HepG2 (cell line): ENCODE measurements around the gene SLC7A4. TPM values are rescaled to one million over a fixed set of nuclear protein-coding genes. Genes with fewer than 3 reads are reported as not detected.

Source experiments
- CBX1 ChIP-seq: IDR thresholded peaks from one replicate; pipeline ENCODE4 v1.6.1; 2016; ENCODE audit warnings: antibody characterized with exemption, low read depth
- DPF2 ChIP-seq: sonication (generic); formaldehyde crosslinking; IDR thresholded peaks from 2 replicates; pipeline ENCODE4 v1.4.0; 2020; ENCODE audit warnings: mild to moderate bottlenecking, low read depth, missing genetic modification reagents, borderline replicate concordance
- EEA1 ChIP-seq: sonication (generic); formaldehyde crosslinking; IDR thresholded peaks from 2 replicates; pipeline ENCODE4 v1.5.1; 2020; ENCODE audit warnings: mild to moderate bottlenecking, missing genetic modification reagents, borderline replicate concordance
- FIP1L1 ChIP-seq: fragments of 200-400 bp; formaldehyde crosslinking; IDR thresholded peaks from 2 replicates; pipeline ENCODE4 v1.6.1; 2018; ENCODE audit warnings: low read depth, mild to moderate bottlenecking, low read length, moderate library complexity, borderline replicate concordance; ENCODE audit not compliant: insufficient read depth
- FOSL2 ChIP-seq: sonication (generic); formaldehyde crosslinking; IDR thresholded peaks from 2 replicates; pipeline ENCODE4 v1.4.0; 2020; ENCODE audit warnings: missing genetic modification reagents
- HES4 ChIP-seq: sonication (generic); formaldehyde crosslinking; IDR thresholded peaks from 2 replicates; pipeline ENCODE4 v1.9.0; 2021; ENCODE audit warnings: mild to moderate bottlenecking, missing genetic modification reagents, borderline replicate concordance
- HNRNPK ChIP-seq: fragments of 200-400 bp; formaldehyde crosslinking; IDR thresholded peaks from 2 replicates; pipeline ENCODE4 v1.6.1; 2018; ENCODE audit warnings: low read length, low read depth, moderate library complexity, mild to moderate bottlenecking; ENCODE audit not compliant: poor library complexity, severe bottlenecking
- KDM6A ChIP-seq: IDR thresholded peaks from 2 replicates; pipeline ENCODE4 v1.6.1; 2016; ENCODE audit warnings: low read depth
- KLF9 ChIP-seq: IDR thresholded peaks from 2 replicates; pipeline ENCODE4 v1.6.1; 2016; ENCODE audit warnings: low read depth
- NFRKB ChIP-seq: fragments of 450-650 bp; IDR thresholded peaks from 2 replicates; pipeline ENCODE4 v1.6.1; 2017
- NR2C2 ChIP-seq: sonication (generic); formaldehyde crosslinking; IDR thresholded peaks from 2 replicates; pipeline ENCODE4 v1.4.0; 2020; ENCODE audit warnings: missing genetic modification reagents, mild to moderate bottlenecking, moderate library complexity, borderline replicate concordance
- SAFB2 ChIP-seq: sonication (generic); formaldehyde crosslinking; IDR thresholded peaks from 2 replicates; pipeline ENCODE4 v1.5.1; 2020; ENCODE audit warnings: missing genetic modification reagents, low read depth, mild to moderate bottlenecking, borderline replicate concordance
- SMARCE1 ChIP-seq: fragments of 450-650 bp; IDR thresholded peaks from 2 replicates; pipeline ENCODE4 v1.6.1; 2017; ENCODE audit warnings: borderline replicate concordance
- TAF1 ChIP-seq: sonication (generic); formaldehyde crosslinking; IDR thresholded peaks from 2 replicates; pipeline ENCODE4 v1.4.0; 2020; ENCODE audit warnings: missing genetic modification reagents
- ZC3H13 ChIP-seq: sonication (generic); formaldehyde crosslinking; IDR thresholded peaks from 2 replicates; pipeline ENCODE4 v1.8.1; 2023; ENCODE audit warnings: mild to moderate bottlenecking, missing genetic modification reagents, moderate library complexity
- ZFX ChIP-seq: sonication (generic); formaldehyde crosslinking; IDR thresholded peaks from 2 replicates; pipeline ENCODE4 v1.4.0; 2020; ENCODE audit warnings: mild to moderate bottlenecking, low read depth, missing genetic modification reagents, moderate library complexity
- ZIK1 ChIP-seq: sonication (generic); formaldehyde crosslinking; IDR thresholded peaks from 2 replicates; pipeline ENCODE4 v1.5.0; 2020; ENCODE audit warnings: mild to moderate bottlenecking, low read depth, missing genetic modification reagents, borderline replicate concordance
- ZNF260 ChIP-seq: sonication (generic); formaldehyde crosslinking; IDR thresholded peaks from 2 replicates; pipeline ENCODE4 v1.4.0; 2020; ENCODE audit warnings: missing genetic modification reagents, low read depth, mild to moderate bottlenecking, borderline replicate concordance
- ZNF569 ChIP-seq: sonication (generic); formaldehyde crosslinking; IDR thresholded peaks from 2 replicates; pipeline ENCODE4 v1.5.0; 2020; ENCODE audit warnings: mild to moderate bottlenecking, missing genetic modification reagents, moderate library complexity, borderline replicate concordance
- ZNF772 ChIP-seq: sonication (generic); formaldehyde crosslinking; IDR thresholded peaks from 2 replicates; pipeline ENCODE4 v1.5.0; 2020; ENCODE audit warnings: mild to moderate bottlenecking, missing genetic modification reagents
- ZNF773 ChIP-seq: sonication (generic); formaldehyde crosslinking; IDR thresholded peaks from 2 replicates; pipeline ENCODE4 v1.4.0; 2020; ENCODE audit warnings: missing genetic modification reagents, borderline replicate concordance
- ZNF792 ChIP-seq: IDR thresholded peaks from 2 replicates; pipeline ENCODE4 v1.6.1; 2016
- polyA plus RNA-seq, 8 experiments: library from polyadenylated mRNA; depleted of rRNA in 3 of 8; stranded (reverse) in 7 of 8; unstranded in 1 of 8; fragments of >200 nt; fragmentation: Illumina TruSeq in 4 of 8; extraction: Trizol in 4 of 8; gene quantifications; 2 replicates each; pipeline versions ENCODE4 v1.2.1 to v1.2.3, GENCODE V29; 2011 to 2016; ENCODE audit warnings: low read depth in 4 of 8, missing spikeins in 1 of 8, mixed read lengths in 1 of 8; ENCODE audit not compliant: insufficient read depth in 1 of 8
- total RNA-seq, 5 experiments: library from RNA; depleted of rRNA; stranded (reverse); fragments of >200 nt; fragmentation: Illumina TruSeq; extraction: Trizol; gene quantifications; 2 replicates each; pipeline ENCODE4 v1.2.3, GENCODE V29; 2016; ENCODE audit warnings: low read depth in 1 of 5
- TF ChIP-seq, protein P1 (sequence below): IDR thresholded peaks from 2 replicates; pipeline ENCODE4 v1.6.1; 2016; ENCODE audit warnings: low read depth, control low read depth
- TF ChIP-seq, protein P2 (sequence below): sonication (generic); formaldehyde crosslinking; IDR thresholded peaks from 2 replicates; pipeline ENCODE4 v1.5.1; 2020; ENCODE audit warnings: missing genetic modification reagents, mild to moderate bottlenecking, borderline replicate concordance
- TF ChIP-seq, protein P3 (sequence below): IDR thresholded peaks from 2 replicates; pipeline ENCODE4 v1.6.1; 2016

The SLC7A4 gene
- total and polyA plus RNA-seq, 2 of the 13 experiments (the other 11 are each of a cell fraction or from before 2014, with no cell fraction given) = not detected

DNA sequence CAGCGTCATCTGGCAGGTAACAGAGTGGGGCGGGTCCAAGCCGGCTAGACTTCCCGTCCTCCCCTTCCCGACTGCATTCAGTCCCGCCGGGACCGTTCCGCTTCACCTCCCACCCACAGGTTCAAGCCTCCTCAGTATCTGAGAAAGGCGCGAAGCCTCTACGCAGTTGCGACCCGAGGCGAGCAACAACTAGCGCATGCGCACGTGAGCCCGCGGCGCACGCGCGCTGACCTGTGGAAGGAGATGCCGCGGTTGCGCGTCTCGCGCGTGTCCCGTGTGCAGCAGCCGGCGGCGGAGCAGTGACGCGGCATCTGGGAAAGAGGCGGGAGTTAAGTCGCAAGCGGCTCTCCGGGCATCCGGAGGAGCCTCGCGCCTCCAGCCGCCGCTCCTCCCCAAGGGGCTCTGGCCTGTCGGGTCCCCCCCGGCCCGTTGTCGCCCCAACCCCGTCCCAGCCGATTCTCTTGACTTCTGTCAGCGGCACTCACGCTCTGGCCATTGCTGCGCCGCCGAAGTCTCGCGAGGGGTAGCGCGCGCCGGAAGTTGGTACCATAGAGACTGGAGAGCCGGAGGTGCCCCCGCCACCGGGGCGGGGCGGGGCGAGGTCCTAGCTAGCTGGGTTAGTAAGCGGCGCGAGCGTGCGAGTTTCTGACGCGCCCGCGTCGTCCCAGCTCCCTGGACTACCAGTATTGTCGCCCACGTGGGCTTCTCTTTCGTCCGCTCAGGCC, 30.6 kb downstream of the SLC7A4 start, which contains the start of gene THAP7 (continued):
- TF ChIP-seq ZFX (CRISPR knock-in tag) (peak; percentile 77), FIP1L1 (no peak), ZNF792 (CRISPR knock-in tag) (no peak; the same call in 1 of the 2 replicates), SMARCE1 (no peak), FOSL2 (CRISPR knock-in tag) (peak; percentile 46; the same call in 1 of the 2 replicates), KLF9 (no peak), NFRKB (no peak), NR2C2 (CRISPR knock-in tag) (peak; percentile 72), ZNF773 (CRISPR knock-in tag) (0 out of 2 replicates have a peak, but pooled peaks have one; percentile 13), EEA1 (CRISPR knock-in tag) (no peak), ZNF569 (CRISPR knock-in tag) (no peak), DPF2 (CRISPR knock-in tag) (no peak), KDM6A (no peak; the same call in 1 of the 2 replicates), ZNF260 (no peak), ZIK1 (CRISPR knock-in tag) (peak; percentile 47; the same call in 1 of the 2 replicates), TAF1 (peak; percentile 93; the same call in 1 of the 2 replicates), ZC3H13 (peak; percentile 64; the same call in 1 of the 2 replicates), ZNF772 (CRISPR knock-in tag) (0 out of 2 replicates have a peak, but pooled peaks have one; percentile 34), CBX1 (no peak), SAFB2 (0 out of 2 replicates have a peak, but pooled peaks have one; percentile 27), HES4 (CRISPR knock-in tag) (peak; percentile 90), HNRNPK (no peak)
- TF ChIP-seq, protein P1, sequence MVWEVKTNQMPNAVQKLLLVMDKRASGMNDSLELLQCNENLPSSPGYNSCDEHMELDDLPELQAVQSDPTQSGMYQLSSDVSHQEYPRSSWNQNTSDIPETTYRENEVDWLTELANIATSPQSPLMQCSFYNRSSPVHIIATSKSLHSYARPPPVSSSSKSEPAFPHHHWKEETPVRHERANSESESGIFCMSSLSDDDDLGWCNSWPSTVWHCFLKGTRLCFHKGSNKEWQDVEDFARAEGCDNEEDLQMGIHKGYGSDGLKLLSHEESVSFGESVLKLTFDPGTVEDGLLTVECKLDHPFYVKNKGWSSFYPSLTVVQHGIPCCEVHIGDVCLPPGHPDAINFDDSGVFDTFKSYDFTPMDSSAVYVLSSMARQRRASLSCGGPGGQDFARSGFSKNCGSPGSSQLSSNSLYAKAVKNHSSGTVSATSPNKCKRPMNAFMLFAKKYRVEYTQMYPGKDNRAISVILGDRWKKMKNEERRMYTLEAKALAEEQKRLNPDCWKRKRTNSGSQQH (CRISPR knock-in tag) = peak; percentile 35; the same call in 1 of the 2 replicates
- TF ChIP-seq, protein P2, sequence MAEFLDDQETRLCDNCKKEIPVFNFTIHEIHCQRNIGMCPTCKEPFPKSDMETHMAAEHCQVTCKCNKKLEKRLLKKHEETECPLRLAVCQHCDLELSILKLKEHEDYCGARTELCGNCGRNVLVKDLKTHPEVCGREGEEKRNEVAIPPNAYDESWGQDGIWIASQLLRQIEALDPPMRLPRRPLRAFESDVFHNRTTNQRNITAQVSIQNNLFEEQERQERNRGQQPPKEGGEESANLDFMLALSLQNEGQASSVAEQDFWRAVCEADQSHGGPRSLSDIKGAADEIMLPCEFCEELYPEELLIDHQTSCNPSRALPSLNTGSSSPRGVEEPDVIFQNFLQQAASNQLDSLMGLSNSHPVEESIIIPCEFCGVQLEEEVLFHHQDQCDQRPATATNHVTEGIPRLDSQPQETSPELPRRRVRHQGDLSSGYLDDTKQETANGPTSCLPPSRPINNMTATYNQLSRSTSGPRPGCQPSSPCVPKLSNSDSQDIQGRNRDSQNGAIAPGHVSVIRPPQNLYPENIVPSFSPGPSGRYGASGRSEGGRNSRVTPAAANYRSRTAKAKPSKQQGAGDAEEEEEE (CRISPR knock-in tag) = no peak
- TF ChIP-seq, protein P3, sequence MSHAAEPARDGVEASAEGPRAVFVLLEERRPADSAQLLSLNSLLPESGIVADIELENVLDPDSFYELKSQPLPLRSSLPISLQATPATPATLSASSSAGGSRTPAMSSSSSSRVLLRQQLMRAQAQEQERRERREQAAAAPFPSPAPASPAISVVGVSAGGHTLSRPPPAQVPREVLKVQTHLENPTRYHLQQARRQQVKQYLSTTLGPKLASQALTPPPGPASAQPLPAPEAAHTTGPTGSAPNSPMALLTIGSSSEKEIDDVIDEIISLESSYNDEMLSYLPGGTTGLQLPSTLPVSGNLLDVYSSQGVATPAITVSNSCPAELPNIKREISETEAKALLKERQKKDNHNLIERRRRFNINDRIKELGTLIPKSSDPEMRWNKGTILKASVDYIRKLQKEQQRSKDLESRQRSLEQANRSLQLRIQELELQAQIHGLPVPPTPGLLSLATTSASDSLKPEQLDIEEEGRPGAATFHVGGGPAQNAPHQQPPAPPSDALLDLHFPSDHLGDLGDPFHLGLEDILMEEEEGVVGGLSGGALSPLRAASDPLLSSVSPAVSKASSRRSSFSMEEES (CRISPR knock-in tag) = peak; percentile 34
